Bronchial epithelial cell (primary cell): ENCODE measurements around the gene ADAMTSL3. TPM values are rescaled to one million over a fixed set of nuclear protein-coding genes. Genes with fewer than 3 reads are reported as not detected.

Experiments used
- DNase-seq: peaks from one replicate; pipeline ENCODE4 v3.0.0-alpha.2; 2010; ENCODE audit warnings: low read depth
- FAIRE-seq: peaks from 2 replicates; lab custom pipeline; 2011; peaks lifted over from hg19 to GRCh38; lab: Jason Lieb, UNC
- H3K27me3 ChIP-seq: 2 replicates; pipeline ENCODE4 v1.5.1; 2011; ENCODE audit warnings: low read length; ENCODE audit not compliant: control insufficient read depth, insufficient read depth
- H3K36me3 ChIP-seq: 2 replicates; pipeline ENCODE4 v1.5.1; 2011; ENCODE audit warnings: low read length; ENCODE audit not compliant: control insufficient read depth, insufficient read depth
- H3K4me3 ChIP-seq: 2 replicates; pipeline ENCODE4 v1.5.1; 2011; ENCODE audit warnings: mild to moderate bottlenecking, low read depth, low read length, control low read depth
- CTCF ChIP-seq: IDR thresholded peaks from 2 replicates; pipeline ENCODE4 v1.5.1; 2011; ENCODE audit warnings: mild to moderate bottlenecking, moderate library complexity, low read length, control low read depth, inconsistent platforms; ENCODE audit not compliant: insufficient read depth, severe bottlenecking
- total RNA-seq: library from RNA; depleted of rRNA; stranded (reverse); fragments of >200 nt; gene quantifications from 2 replicates; pipeline ENCODE4 v1.2.1, GENCODE V29; 2014

ADAMTSL3 gene
- total RNA-seq, 1 donor from 2014 or later = 0.79 TPM

- Histone ChIP-seq H3K4me3 (no peak overlapping the region), H3K27me3 (peaks cover 5% of the 10 kb centered on the region), H3K36me3 (no peaks in the 10 kb centered on the region)
- peak; percentile 33 for DNase-seq
- no peak for TF ChIP-seq CTCF
- FAIRE-seq = no peak
Observed at GRCh38 chr15:83887404-83887803, 233.5 kb downstream of the ADAMTSL3 start.

DNA sequence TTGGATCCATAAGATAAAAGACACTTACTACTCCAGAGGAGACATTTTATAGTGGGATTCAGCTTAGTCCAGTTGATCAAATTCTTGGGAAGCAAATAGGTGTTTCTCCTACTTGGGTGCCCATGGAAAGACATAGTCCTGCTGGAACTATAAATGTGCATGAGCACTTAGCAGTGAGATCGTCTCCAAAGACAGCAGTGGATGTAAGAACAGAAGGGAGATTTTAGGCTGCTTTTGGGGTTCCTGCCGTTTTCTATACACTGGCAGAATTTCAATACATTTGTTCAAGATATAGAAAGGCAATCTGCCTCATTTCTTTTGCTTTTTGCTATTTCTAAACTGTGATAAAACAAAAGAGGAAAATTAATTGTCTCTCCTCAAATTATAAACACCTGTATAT, 234.0 kb downstream of the ADAMTSL3 start:
- TF ChIP-seq CTCF = no peak
- Histone ChIP-seq H3K36me3 (no peaks in the 10 kb centered on the region), H3K4me3 (no peak overlapping the region), H3K27me3 (peaks cover 5% of the 10 kb centered on the region)
- DNase-seq = no peak
- no peak for FAIRE-seq

DNA sequence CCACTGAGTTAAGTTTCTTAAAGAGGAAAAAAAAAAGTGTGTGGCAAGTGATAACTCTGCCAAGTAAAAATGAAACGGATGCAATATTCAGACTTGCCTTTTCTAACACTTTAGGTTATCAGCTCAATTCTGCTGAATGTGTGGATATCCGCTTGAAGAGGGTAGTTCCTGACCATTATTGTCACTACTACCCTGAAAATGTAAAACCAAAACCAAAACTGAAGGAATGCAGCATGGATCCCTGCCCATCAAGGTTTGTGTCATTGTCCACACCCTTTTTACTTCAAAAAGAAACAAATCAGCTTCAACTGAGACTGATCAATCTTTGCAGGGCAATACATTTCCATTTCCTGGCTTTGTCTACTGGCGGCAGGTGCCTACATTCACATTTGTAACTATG, 236.1 kb downstream of the ADAMTSL3 start:
- no peak overlapping the region for H3K4me3 ChIP-seq
- FAIRE-seq (no peak), DNase-seq (no peak)
- H3K27me3 ChIP-seq = peaks cover 5% of the 10 kb centered on the region
- no peak for TF ChIP-seq CTCF
- no peaks in the 10 kb centered on the region for H3K36me3 ChIP-seq

DNA sequence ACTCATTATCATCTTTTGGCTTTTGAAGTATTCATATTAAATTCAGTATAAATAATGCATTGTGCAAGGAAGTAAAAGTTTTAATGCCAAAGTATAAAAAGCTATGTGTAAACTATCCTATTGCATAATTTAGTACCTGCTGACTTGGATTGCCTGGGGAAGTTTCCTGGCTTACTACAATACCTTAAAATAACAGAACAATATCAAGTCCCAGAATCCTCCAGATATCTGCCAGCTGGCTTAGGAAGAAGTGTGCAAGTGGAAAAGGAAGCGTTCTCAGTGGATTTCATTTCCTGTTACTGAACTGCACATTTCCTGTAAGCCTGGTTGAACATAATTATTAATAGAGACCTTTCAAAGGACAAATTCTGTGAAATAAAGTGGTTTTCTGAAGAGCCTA, 236.7 kb downstream of the ADAMTSL3 start:
- no peaks in the 10 kb centered on the region for H3K36me3 ChIP-seq
- FAIRE-seq = no peak
- DNase-seq = peak; percentile 36
- peaks cover 5% of the 10 kb centered on the region for H3K27me3 ChIP-seq
- no peak overlapping the region for H3K4me3 ChIP-seq
- TF ChIP-seq CTCF = no peak

DNA sequence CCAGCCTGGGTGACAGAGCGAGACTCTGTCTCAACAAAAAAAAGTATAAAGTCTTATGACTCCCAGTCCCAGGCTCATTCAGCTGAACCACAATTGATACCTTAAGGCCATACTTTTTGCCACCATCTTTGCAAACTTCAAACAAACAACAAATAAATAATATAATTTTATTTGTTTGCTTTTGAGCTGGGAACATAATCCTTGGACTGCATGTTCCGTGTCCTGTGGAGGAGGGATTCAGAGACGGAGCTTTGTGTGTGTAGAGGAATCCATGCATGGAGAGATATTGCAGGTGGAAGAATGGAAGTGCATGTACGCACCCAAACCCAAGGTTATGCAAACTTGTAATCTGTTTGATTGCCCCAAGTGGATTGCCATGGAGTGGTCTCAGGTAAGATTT, 238.6 kb downstream of the ADAMTSL3 start:
- FAIRE-seq = no peak
- Histone ChIP-seq H3K27me3 (peaks cover 5% of the 10 kb centered on the region), H3K4me3 (no peak overlapping the region), H3K36me3 (no peaks in the 10 kb centered on the region)
- no peak for TF ChIP-seq CTCF
- no peak for DNase-seq

- TF ChIP-seq CTCF = no peak
- no peak overlapping the region for H3K4me3 ChIP-seq
- H3K36me3 ChIP-seq = no peaks in the 10 kb centered on the region
- FAIRE-seq (no peak), DNase-seq (no peak)
- peaks cover 3% of the 10 kb centered on the region for H3K27me3 ChIP-seq
Observed at GRCh38 chr15:83893308-83893707, 239.4 kb downstream of the ADAMTSL3 start.
